Esophagus muscularis mucosa (tissue), 4 donors: ENCODE results near the gene STARD9. TPM values are rescaled to one million over a fixed set of nuclear protein-coding genes. Genes with fewer than 3 reads are reported as not detected.
"Not testable (repeated sequence)": the region's sequence is repeated elsewhere in the genome, so short reads cannot be mapped to it uniquely, and the experiment has no call there.

Source experiments
- DNase-seq: peaks from one replicate; pipeline ENCODE4 v3.0.0-alpha.2; 2017; ENCODE audit errors: extremely low spot score
- H3K27ac ChIP-seq, 4 donors: fragments of 200-600 bp; sonication (generic); replicated peaks in 1 of 4; 1 replicate in 3 of 4; 2 replicates in 1 of 4; pipeline ENCODE4 v1.5.1; 2016 to 2019; ENCODE audit warnings: mild to moderate bottlenecking in 1 of 4
- H3K27me3 ChIP-seq, 4 donors: fragments of 200-600 bp; sonication (generic); one replicate each; pipeline versions ENCODE4 v1.5.1 to v1.6.0; 2016 to 2019
- H3K36me3 ChIP-seq, 4 donors: fragments of 200-600 bp; sonication (generic); one replicate each; pipeline ENCODE4 v1.5.1; 2016 to 2019
- H3K4me1 ChIP-seq, 4 donors: fragments of 200-600 bp; sonication (generic); one replicate each; pipeline ENCODE4 v1.5.1; 2016 to 2019
- H3K4me3 ChIP-seq, 4 donors: fragments of 200-600 bp; sonication (generic); 1 replicate in 2 of 4; 2 replicates in 2 of 4; pipeline ENCODE4 v1.5.1; 2016 to 2019; ENCODE audit warnings: mild to moderate bottlenecking in 4 of 4, moderate library complexity in 1 of 4
- H3K9me3 ChIP-seq, 4 donors: fragments of 200-600 bp; sonication (generic); 1 replicate in 3 of 4; 2 replicates in 1 of 4; pipeline ENCODE4 v1.5.1; 2016 to 2019
- EP300 ChIP-seq: sonication (generic); formaldehyde crosslinking; IDR thresholded peaks from one replicate; pipeline ENCODE4 v1.6.1; 2017; ENCODE audit warnings: antibody characterized with exemption
- POLR2A ChIP-seq: fragments of 450-650 bp; IDR thresholded peaks from one replicate; pipeline ENCODE4 v1.6.1; 2017; ENCODE audit warnings: antibody characterized with exemption, moderate library complexity, mild to moderate bottlenecking, low read depth
- POLR2AphosphoS5 ChIP-seq, 2 donors: sonication (generic); formaldehyde crosslinking; IDR thresholded peaks; one replicate each; pipeline ENCODE4 v1.6.1; 2017; ENCODE audit warnings: antibody characterized with exemption in 2 of 2
- WGBS: methylation state at CpG from one replicate; pipeline ENCODE4 v1.1.5; 2018; 5-methylcytosine and 5-hydroxymethylcytosine counted together
- intact Hi-C: fragments of 100-400 bp; cut with DNase I; formaldehyde crosslinking; loops from one replicate; pipeline ENCODE4 v1.15.1; 2023
- total RNA-seq, 4 donors: library from RNA; depleted of rRNA; stranded (reverse); fragments of >200 nt; gene quantifications; one replicate each; pipeline versions ENCODE4 v1.1.0 to v1.2.1, GENCODE V29; 2016
- TF ChIP-seq, protein P1 (sequence below), 3 experiments: fragments of 200-600 bp in 2 of 3; fragments of 450-650 bp in 1 of 3; sonication (generic) in 2 of 3; IDR thresholded peaks; one replicate each; pipeline ENCODE4 v1.5.1; 2017 to 2019; ENCODE audit warnings: antibody characterized with exemption in 3 of 3, mild to moderate bottlenecking in 2 of 3, moderate library complexity in 1 of 3

STARD9 gene
- total RNA-seq, 4 donors from 2014 or later, result 14.2 to 46.9 (median 33.3) TPM

DNA sequence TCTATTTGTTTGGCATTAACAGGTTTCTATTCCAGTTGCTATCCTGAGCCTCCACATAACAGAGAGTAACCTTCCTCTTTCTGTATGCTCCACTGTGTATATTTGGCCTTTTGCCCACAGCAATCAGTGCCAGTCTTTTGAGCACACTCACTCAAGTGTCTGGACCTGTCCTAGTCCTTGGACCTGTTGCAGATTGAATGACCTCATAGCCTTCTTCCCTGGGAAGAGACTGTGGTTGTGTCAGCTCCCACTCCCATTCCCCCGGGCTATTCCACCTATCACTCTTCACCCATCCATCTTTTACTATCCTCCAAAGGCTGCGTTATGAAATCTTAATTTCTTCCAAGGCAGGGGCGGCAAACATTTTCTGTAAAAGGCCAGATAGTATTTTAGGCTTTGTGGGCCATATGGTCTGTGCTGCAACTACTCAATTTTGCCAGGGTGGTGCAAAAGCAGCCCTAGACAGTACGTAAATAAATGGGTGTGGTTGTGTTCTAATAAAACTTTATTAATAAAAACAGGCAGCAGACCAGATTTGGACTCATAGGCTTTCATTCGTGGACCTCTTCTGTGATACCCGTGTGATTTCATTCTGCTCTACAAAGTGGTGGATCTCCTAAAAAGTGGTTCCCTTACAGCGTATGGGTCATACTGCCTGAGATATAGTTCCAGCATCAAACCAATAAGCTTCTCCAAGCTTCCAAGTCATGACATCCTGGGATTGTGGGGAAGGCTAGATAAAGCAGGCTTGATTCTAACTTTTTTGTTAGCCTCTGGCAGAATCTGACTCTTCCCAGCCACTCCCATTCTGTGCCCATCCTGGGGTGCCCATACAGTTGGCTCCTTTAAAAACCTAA is 104.1 kb downstream of the STARD9 start:
- Histone ChIP-seq H3K9me3 (no peaks in the 10 kb centered on the region), H3K27me3 (no peaks in the 10 kb centered on the region), H3K27ac (no peak overlapping the region), H3K4me3 (no peak overlapping the region), H3K4me1 (peaks cover 0 to 19% (median 6%) of the 10 kb centered on the region in 4 donors), H3K36me3 (peaks cover 77 to 100% (median 97%) of the 10 kb centered on the region in 4 donors)
- intact Hi-C loops, result no loop called here
- WGBS, result 90% methylated on average over 7 of the region's 7 CpGs
- TF ChIP-seq POLR2A (no peak), EP300 (no peak), POLR2AphosphoS5 (IDR thresholded peaks at IDR 0.05) (no peak)
- TF ChIP-seq, protein P1, sequence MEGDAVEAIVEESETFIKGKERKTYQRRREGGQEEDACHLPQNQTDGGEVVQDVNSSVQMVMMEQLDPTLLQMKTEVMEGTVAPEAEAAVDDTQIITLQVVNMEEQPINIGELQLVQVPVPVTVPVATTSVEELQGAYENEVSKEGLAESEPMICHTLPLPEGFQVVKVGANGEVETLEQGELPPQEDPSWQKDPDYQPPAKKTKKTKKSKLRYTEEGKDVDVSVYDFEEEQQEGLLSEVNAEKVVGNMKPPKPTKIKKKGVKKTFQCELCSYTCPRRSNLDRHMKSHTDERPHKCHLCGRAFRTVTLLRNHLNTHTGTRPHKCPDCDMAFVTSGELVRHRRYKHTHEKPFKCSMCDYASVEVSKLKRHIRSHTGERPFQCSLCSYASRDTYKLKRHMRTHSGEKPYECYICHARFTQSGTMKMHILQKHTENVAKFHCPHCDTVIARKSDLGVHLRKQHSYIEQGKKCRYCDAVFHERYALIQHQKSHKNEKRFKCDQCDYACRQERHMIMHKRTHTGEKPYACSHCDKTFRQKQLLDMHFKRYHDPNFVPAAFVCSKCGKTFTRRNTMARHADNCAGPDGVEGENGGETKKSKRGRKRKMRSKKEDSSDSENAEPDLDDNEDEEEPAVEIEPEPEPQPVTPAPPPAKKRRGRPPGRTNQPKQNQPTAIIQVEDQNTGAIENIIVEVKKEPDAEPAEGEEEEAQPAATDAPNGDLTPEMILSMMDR (IDR thresholded peaks at IDR 0.05), result no peak
- DNase-seq, result no peak

GRCh38 chr15:42680142-42680482 is 104.7 kb downstream of the STARD9 start:
- H3K9me3 ChIP-seq, intact Hi-C loops, DNase-seq, H3K4me3 ChIP-seq, H3K27me3 ChIP-seq, H3K27ac ChIP-seq: not testable (repeated sequence)
- WGBS, result 91% methylated on average over 5 of the region's 5 CpGs
- Histone ChIP-seq H3K36me3 (peaks cover 77 to 100% (median 97%) of the 10 kb centered on the region in 4 donors), H3K4me1 (peaks cover 0 to 19% (median 6%) of the 10 kb centered on the region in 4 donors)

DNA sequence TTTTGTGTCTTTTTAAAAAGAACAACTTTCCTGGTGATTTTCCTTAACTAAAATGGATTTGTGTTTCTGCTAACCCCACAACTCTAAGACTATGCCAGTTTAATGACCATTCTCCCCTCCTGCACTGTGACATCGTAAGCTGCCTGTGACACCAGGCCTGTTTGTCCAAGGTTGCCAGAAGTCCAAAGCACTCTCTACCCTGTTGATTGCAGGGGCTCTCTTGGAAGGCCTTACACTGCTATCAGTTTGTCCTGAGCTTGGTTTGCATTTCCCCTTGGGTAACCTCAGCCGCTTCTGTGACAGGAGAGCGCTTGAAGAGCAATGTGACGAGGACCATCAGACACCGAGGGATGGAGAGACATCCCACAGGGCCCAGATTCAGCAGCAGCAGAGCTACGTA is 105.7 kb downstream of the STARD9 start:
- peaks cover 0 to 19% (median 6%) of the 10 kb centered on the region in 4 donors for H3K4me1 ChIP-seq
- TF ChIP-seq, protein P1 (IDR thresholded peaks at IDR 0.05), result no peak
- no peak for TF ChIP-seq POLR2AphosphoS5 (IDR thresholded peaks at IDR 0.05)
- no peak for TF ChIP-seq POLR2A
- TF ChIP-seq EP300, result no peak
- H3K9me3 ChIP-seq, result no peaks in the 10 kb centered on the region
- intact Hi-C loops, result no loop called here
- H3K36me3 ChIP-seq, result peaks cover 75 to 100% (median 97%) of the 10 kb centered on the region in 4 donors
- H3K27ac ChIP-seq, result no peak overlapping the region
- DNase-seq, result no peak
- H3K4me3 ChIP-seq, result no peak overlapping the region
- WGBS, result 89% methylated on average over 6 of the region's 6 CpGs
- H3K27me3 ChIP-seq, result no peaks in the 10 kb centered on the region

GRCh38 chr15:42686281-42686680 is 110.9 kb downstream of the STARD9 start:
- no peak for DNase-seq
- H3K36me3 ChIP-seq, result peaks cover 48 to 100% (median 96%) of the 10 kb centered on the region in 4 donors
- H3K27me3 ChIP-seq, result no peaks in the 10 kb centered on the region
- no peaks in the 10 kb centered on the region for H3K9me3 ChIP-seq
- 97% methylated on average over 8 of the region's 8 CpGs for WGBS
- no peak overlapping the region for H3K4me3 ChIP-seq
- intact Hi-C loops, result no loop called here
- TF ChIP-seq, protein P1 (IDR thresholded peaks at IDR 0.05), result no peak
- TF ChIP-seq POLR2A (no peak), POLR2AphosphoS5 (IDR thresholded peaks at IDR 0.05) (no peak), EP300 (no peak)
- H3K4me1 ChIP-seq, result no peaks in the 10 kb centered on the region
- H3K27ac ChIP-seq, result no peak overlapping the region

- Histone ChIP-seq H3K27me3 (no peaks in the 10 kb centered on the region), H3K9me3 (no peaks in the 10 kb centered on the region), H3K4me3 (no peak overlapping the region), H3K4me1 (no peaks in the 10 kb centered on the region), H3K27ac (no peak overlapping the region), H3K36me3 (peaks cover 47 to 100% (median 96%) of the 10 kb centered on the region in 4 donors)
- 90% methylated on average over 4 of the region's 4 CpGs for WGBS
- no peak for DNase-seq
- TF ChIP-seq, protein P1 (IDR thresholded peaks at IDR 0.05), result no peak
- TF ChIP-seq POLR2AphosphoS5 (IDR thresholded peaks at IDR 0.05) (no peak), EP300 (no peak), POLR2A (no peak)
- intact Hi-C loops, result no loop called here
Observed at GRCh38 chr15:42687740-42688139, 112.3 kb downstream of the STARD9 start.
